ENCODE measurements around the gene EIF1. TPM values are rescaled to one million over a fixed set of nuclear protein-coding genes. Genes with fewer than 3 reads are reported as not detected.

EIF1 gene
- total RNA-seq, 4 donors from 2014 or later = 563 to 1,496 (median 636) TPM

GRCh38 chr17:41740506-41740905, 51.8 kb downstream of the EIF1 start:
- TF ChIP-seq, protein P1, sequence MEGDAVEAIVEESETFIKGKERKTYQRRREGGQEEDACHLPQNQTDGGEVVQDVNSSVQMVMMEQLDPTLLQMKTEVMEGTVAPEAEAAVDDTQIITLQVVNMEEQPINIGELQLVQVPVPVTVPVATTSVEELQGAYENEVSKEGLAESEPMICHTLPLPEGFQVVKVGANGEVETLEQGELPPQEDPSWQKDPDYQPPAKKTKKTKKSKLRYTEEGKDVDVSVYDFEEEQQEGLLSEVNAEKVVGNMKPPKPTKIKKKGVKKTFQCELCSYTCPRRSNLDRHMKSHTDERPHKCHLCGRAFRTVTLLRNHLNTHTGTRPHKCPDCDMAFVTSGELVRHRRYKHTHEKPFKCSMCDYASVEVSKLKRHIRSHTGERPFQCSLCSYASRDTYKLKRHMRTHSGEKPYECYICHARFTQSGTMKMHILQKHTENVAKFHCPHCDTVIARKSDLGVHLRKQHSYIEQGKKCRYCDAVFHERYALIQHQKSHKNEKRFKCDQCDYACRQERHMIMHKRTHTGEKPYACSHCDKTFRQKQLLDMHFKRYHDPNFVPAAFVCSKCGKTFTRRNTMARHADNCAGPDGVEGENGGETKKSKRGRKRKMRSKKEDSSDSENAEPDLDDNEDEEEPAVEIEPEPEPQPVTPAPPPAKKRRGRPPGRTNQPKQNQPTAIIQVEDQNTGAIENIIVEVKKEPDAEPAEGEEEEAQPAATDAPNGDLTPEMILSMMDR (IDR thresholded peaks at IDR 0.05; ENCODE audit: low read depth) = no peak

DNA sequence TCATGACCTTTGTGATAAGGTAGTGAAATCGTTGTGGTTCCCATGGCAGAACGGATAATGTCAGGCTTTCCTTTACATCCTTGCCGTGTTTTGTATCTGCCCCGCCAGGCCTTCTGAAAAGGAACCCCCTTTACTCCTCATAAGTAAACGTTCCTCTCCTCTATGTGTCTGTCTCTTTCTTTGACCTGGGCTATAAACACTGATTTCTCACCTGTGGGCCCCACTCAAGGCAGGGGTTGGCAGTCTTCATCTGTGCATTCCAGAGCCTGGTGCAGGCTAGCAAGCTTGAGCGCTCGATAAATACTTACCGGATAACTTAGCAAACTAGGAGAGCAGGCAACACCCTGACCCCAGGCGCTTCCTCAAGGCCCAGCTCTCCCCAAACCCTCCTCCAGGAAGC, 53.0 kb downstream of the EIF1 start:
- TF ChIP-seq, protein P1 (IDR thresholded peaks at IDR 0.05; ENCODE audit: low read depth) = no peak

Small RNAs within 50 kb of the gene (small RNA-seq; reads per million reads assigned to genes)
- gene RN7SL399P (not detected), gene RNA5SP442 (not detected)

Other genes starting within 250 kb of the EIF1 start
- gene KRT38, start 247.9 kb upstream of the EIF1 start, total RNA-seq = not detected
- gene KRT32, start 221.5 kb upstream of the EIF1 start, total RNA-seq = not detected
- not detected for gene KRT35, start 207.7 kb upstream of the EIF1 start, total RNA-seq
- gene KRT36, start 199.0 kb upstream of the EIF1 start, total RNA-seq = not detected
- gene KRT13, start 183.3 kb upstream of the EIF1 start, total RNA-seq = not detected
- not detected for gene KRT15, start 170.0 kb upstream of the EIF1 start, total RNA-seq
- 1 to 10 TPM in 3 of 4 donors, not detected in 1; 1.7 to 9.6 (median 2.2) TPM for gene KRT19, start 160.6 kb upstream of the EIF1 start, total RNA-seq
- gene KRT9, start 116.8 kb upstream of the EIF1 start, total RNA-seq = not detected
- gene KRT14, start 102.0 kb upstream of the EIF1 start, total RNA-seq = 1 to 10 TPM in 2 of 4 donors, not detected in 2; 2.0 to 2.1 TPM
- 10 to 100 TPM in 2 of 4 donors, 1 to 10 TPM in 1, not detected in 1; 7.5 to 42.0 (median 30.4) TPM for gene KRT16, start 76.1 kb upstream of the EIF1 start, total RNA-seq
- gene KRT17, start 64.3 kb upstream of the EIF1 start, total RNA-seq = not detected
- gene GAST, start 23.4 kb downstream of the EIF1 start, total RNA-seq = not detected
- gene HAP1, start 45.8 kb downstream of the EIF1 start, total RNA-seq = not detected
- gene JUP, start 97.8 kb downstream of the EIF1 start, total RNA-seq = 10 to 100 TPM; 22.7 to 96.3 (median 57.6) TPM
- gene P3H4, start 123.1 kb downstream of the EIF1 start, total RNA-seq = 1 to 10 TPM; 1.8 to 5.8 (median 5.0) TPM
- 10 to 100 TPM; 13.7 to 34.8 (median 23.1) TPM for gene FKBP10, start 124.1 kb downstream of the EIF1 start, total RNA-seq
- gene NT5C3B, start 147.3 kb downstream of the EIF1 start, total RNA-seq = 10 to 100 TPM; 26.7 to 54.4 (median 49.2) TPM
- gene KLHL10, start 148.9 kb downstream of the EIF1 start, total RNA-seq = under 1 TPM in 3 of 4 donors, not detected in 1; 0.51 to 0.66 (median 0.57) TPM
- 10 to 100 TPM; 15.1 to 20.5 (median 17.8) TPM for gene KLHL11, start 176.5 kb downstream of the EIF1 start, total RNA-seq
- 10 to 100 TPM; 50.9 to 75.9 (median 64.1) TPM for gene ACLY, start 230.1 kb downstream of the EIF1 start, total RNA-seq
- under 1 TPM; 0.33 to 0.88 (median 0.44) TPM for gene ODAD4, start 241.7 kb downstream of the EIF1 start, total RNA-seq

All from subcutaneous adipose tissue (tissue), 4 donors.